Urothelium cell line (cell line): Measurements from ENCODE around the gene NDUFS6.

Source experiments
- DNase-seq: peaks from one replicate; pipeline ENCODE4 v3.0.0; 2011; ENCODE audit warnings: low spot score, mixed read lengths
- FAIRE-seq: peaks from 2 replicates; lab custom pipeline; 2011; peaks lifted over from hg19 to GRCh38; lab: Jason Lieb, UNC

Gene NDUFS6

GRCh38 chr5:1765141-1765879 is 35.9 kb upstream of the NDUFS6 start:
- DNase-seq: no peak
- peak; percentile 44 for FAIRE-seq

- FAIRE-seq: no peak
- no peak for DNase-seq
These were observed 35.3 kb upstream of the NDUFS6 start for GRCh38 chr5:1765880-1766235.

DNA sequence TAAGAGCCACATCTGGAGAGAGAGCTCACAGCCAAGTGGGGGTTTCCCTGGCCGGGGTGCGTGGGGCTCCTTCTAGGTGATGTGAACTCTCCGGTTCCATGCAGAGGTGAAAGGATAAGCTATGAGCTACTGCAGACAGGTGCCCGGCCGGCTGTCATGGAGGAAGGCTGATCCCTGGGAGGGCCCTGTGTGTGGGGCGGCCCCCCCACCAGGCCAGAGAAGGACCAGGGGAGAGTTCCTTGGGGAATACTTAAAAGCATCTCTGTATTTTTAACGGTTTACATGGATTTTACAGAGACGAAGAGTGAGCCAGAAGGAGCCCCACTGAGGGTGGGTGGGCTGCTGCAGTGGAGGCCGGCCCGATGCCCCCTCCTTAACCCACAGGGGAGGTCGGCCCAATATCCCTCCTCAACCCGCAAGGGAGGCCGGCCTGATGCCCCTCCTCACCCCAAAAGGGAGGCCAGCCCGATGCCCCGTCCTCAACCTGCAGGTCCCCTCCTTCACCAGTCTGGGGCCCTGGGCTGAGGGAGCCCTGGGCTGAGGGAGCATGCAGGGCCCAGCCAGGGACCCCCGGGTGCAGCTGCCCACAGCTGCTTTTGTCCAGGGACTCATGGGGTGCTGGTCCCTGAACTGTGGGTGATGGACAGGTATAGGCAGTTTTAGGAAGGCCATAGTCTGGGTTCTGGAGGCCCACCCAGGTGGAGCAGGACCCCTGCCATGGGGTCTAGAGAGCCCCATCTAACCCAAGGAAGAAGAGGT is 33.5 kb upstream of the NDUFS6 start:
- no peak for DNase-seq

GRCh38 chr5:1768283-1769000 is 32.8 kb upstream of the NDUFS6 start:
- DNase-seq: no peak
- FAIRE-seq: no peak

More for the DNA sequence above, 33.5 kb upstream of the NDUFS6 start:
- FAIRE-seq: no peak

GRCh38 chr5:1769017-1769640 is 32.1 kb upstream of the NDUFS6 start:
- DNase-seq (no peak), FAIRE-seq (no peak)

GRCh38 chr5:1769752-1770442 is 31.3 kb upstream of the NDUFS6 start:
- FAIRE-seq: no peak

DNA sequence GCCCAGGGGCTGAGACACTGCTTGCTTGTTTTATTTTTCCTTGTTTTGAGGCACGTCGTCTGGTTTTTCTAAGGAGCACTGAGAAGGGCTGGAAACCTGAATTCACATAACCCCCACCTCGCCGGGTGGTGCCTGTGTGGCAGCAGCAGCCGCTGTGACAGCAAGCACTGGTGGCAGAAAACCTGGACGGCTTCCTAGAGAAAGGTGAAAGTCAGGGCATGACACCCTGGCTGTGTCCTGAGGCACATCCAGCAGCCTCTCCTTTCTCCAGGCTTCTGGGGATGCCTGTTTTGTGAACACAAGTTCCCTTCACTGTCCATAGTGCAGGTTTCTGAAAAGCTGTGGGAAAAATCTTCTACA is 30.8 kb upstream of the NDUFS6 start:
- FAIRE-seq: no peak
- no peak for DNase-seq

More at GRCh38 chr5:1769752-1770442, 31.3 kb upstream of the NDUFS6 start:
- DNase-seq: no peak

DNA sequence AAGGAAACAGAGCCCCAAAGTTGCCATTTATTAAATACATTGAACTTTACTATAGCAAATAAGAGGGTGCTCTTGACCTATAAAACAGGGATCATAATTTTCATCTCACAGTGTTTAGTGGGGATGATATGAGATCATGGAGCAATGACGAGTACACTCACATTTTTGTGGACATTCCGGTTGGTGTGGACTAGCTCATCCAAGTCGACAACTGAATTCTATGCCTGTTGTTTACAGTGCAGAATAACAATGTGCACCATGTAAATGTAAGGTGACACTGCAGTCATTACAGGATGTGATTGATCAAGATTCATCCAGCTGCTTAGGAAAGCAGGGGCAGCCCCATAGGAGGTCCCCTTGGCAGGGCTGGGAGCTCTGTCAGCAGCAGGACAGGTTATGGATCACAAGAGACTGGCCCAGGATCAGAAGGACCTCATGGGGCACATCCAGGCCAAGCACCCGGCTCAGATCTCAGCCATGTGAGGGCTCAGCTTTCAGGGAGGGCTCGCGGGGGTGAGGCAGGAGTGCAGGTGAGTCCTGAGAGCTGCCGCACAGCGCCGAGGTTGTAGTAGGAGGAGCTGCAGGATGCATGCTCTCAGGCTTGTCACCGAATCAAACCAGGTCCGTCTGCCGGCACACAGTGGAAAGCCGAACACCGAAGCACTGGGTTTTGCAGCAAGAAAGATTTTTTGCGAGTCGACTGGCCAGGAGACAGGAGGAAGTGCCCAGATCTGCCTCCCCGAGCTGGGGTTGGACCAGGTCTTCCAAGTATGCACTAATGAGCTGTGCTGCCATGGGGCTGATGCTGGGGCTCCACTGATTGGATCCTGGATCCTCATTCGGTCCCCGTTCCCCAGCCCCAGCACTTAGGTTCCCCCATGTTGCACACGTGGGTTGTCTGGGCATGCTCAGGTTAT is 29.8 kb upstream of the NDUFS6 start:
- FAIRE-seq: no peak
- DNase-seq: no peak

DNA sequence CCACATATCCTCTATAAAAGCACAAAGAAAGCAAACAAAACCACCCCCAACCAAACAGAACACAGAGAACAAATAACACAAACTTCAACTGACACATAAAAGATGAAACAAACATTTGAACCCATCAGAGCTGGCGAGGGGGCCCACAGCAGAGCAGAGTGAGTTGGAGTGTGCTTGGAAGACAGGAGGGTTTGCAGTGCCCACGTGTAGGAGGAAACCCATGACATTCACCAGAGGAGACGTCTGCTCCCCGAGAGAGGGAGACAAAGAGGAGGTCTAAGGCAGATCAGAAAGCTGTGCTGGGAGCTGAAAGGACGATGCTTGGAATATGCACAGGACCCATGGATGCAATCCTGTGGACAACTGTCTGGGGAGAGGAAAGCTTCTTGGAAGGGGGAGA is 28.6 kb upstream of the NDUFS6 start:
- peak; percentile 36 for DNase-seq
- FAIRE-seq: no peak

GRCh38 chr5:1776831-1777230 is 24.4 kb upstream of the NDUFS6 start:
- FAIRE-seq (no peak), DNase-seq (no peak)

GRCh38 chr5:1777281-1778137 is 23.7 kb upstream of the NDUFS6 start:
- FAIRE-seq (no peak), DNase-seq (no peak)

- FAIRE-seq: no peak
- DNase-seq: no peak
These were observed 22.8 kb upstream of the NDUFS6 start for GRCh38 chr5:1778138-1779020.

DNA sequence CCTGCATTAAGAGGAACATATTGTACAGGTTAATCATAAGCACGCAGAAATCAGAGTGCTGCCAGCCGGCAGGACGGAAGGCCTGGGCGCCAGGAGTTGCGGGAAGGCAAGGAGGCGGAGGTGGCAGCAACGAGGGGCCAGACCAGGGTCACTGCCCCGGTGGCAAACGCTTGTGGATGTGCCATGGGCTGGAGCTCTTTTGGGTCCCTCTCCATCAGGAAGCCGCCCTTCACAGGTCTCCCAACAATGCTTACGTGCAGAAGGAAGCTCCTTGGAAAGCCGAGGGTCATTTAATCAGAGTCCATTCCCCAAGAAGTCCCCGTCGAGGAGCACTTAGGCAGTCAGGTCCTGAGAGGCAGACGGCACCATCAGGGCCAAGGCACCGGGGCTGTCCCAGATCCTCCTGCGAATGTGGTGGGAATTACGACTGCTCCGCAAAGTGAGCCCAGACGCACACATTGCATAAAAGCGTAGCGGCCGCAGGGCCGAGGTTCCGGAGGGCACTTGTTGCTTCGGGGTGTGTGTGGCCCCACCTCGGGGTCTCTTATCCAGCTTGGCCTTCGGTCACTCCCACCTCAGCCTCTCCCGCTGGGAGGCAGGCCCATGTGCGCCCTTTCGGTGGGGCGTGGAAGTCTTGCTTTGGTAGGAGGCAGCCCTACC is 22.1 kb upstream of the NDUFS6 start:
- DNase-seq: no peak
- FAIRE-seq: no peak

GRCh38 chr5:1779782-1780613 is 21.2 kb upstream of the NDUFS6 start:
- no peak for DNase-seq
- FAIRE-seq: no peak

DNA sequence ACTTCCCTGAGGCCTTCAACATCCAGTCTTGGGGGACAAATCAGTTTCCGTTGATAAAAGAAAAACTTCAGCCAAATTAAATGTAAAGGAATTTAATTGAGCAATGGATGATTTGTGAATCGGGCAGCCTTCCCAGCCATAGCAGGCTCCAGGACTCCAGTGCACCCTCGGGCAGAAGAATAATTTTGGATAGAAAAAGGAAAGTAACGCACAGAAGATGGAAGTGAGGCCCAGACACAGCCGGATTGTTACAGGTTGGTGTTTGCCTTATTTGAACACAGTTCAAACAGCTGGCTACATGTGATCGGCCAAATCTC is 20.6 kb upstream of the NDUFS6 start:
- FAIRE-seq (no peak), DNase-seq (no peak)

- no peak for FAIRE-seq
- DNase-seq: no peak
These were observed 20.1 kb upstream of the NDUFS6 start for GRCh38 chr5:1781107-1781506.
